Astrocyte (in vitro differentiated cells and primary cell): ENCODE results near the gene SLC39A8. TPM values are rescaled to one million over a fixed set of nuclear protein-coding genes. Genes with fewer than 3 reads are reported as not detected.

ENCODE experiments used
- DNase-seq: peaks from one replicate; pipeline ENCODE4 v3.0.0-alpha.2; 2010; ENCODE audit warnings: low read depth
- FAIRE-seq: peaks from 2 replicates; lab custom pipeline; 2011; peaks lifted over from hg19 to GRCh38; lab: Jason Lieb, UNC
- H2AFZ ChIP-seq: 2 replicates; pipeline ENCODE4 v1.6.0; 2012; ENCODE audit warnings: low read depth, low read length, inconsistent platforms
- H3K27ac ChIP-seq: 2 replicates; pipeline ENCODE4 v1.5.1; 2011; ENCODE audit warnings: low read depth, low read length, inconsistent platforms
- H3K27me3 ChIP-seq: 2 replicates; pipeline ENCODE4 v1.6.0; 2011; ENCODE audit warnings: low read length, inconsistent platforms; ENCODE audit not compliant: insufficient read depth
- H3K36me3 ChIP-seq: 2 replicates; pipeline ENCODE4 v1.5.1; 2011; ENCODE audit warnings: low read length, inconsistent platforms; ENCODE audit not compliant: insufficient read depth
- H3K4me1 ChIP-seq: 2 replicates; pipeline ENCODE4 v1.5.1; 2011; ENCODE audit warnings: low read length, inconsistent platforms; ENCODE audit not compliant: insufficient read depth
- H3K4me2 ChIP-seq: 2 replicates; pipeline ENCODE4 v1.6.0; 2012; ENCODE audit warnings: low read length, inconsistent platforms
- H3K4me3 ChIP-seq: 2 replicates; pipeline ENCODE4 v1.5.1; 2011; ENCODE audit warnings: low read depth, mild to moderate bottlenecking, low read length, inconsistent platforms; ENCODE audit not compliant: insufficient read depth
- H3K79me2 ChIP-seq: 2 replicates; pipeline ENCODE4 v1.6.0; 2012; ENCODE audit warnings: mild to moderate bottlenecking, low read length, inconsistent platforms; ENCODE audit not compliant: insufficient read depth
- H3K9ac ChIP-seq: 2 replicates; pipeline ENCODE4 v1.6.0; 2012; ENCODE audit warnings: mild to moderate bottlenecking, low read length, inconsistent platforms
- H3K9me3 ChIP-seq: 2 replicates; pipeline ENCODE4 v1.5.1; 2012; ENCODE audit warnings: low read depth, mild to moderate bottlenecking, low read length, inconsistent platforms; ENCODE audit not compliant: insufficient read depth
- H4K20me1 ChIP-seq: 2 replicates; pipeline ENCODE4 v1.6.0; 2012; ENCODE audit warnings: low read length, inconsistent platforms; ENCODE audit not compliant: insufficient read depth
- H3K27ac Mint-ChIP-seq: one replicate; pipeline ENCODE4 v1.8.0; 2021; ENCODE audit warnings: mild to moderate bottlenecking, mixed read lengths; ENCODE audit not compliant: unreplicated experiment
- H3K27me3 Mint-ChIP-seq: one replicate; pipeline ENCODE4 v1.8.0; 2021; ENCODE audit warnings: low read depth, mixed read lengths; ENCODE audit not compliant: unreplicated experiment
- H3K36me3 Mint-ChIP-seq: one replicate; pipeline ENCODE4 v1.8.0; 2021; ENCODE audit warnings: low read depth, mixed read lengths; ENCODE audit not compliant: unreplicated experiment
- H3K4me1 Mint-ChIP-seq: one replicate; pipeline ENCODE4 v1.8.0; 2021; ENCODE audit warnings: low read depth, mixed read lengths; ENCODE audit not compliant: unreplicated experiment
- H3K4me3 Mint-ChIP-seq: one replicate; pipeline ENCODE4 v1.8.0; 2021; ENCODE audit warnings: mild to moderate bottlenecking, moderate library complexity, mixed read lengths; ENCODE audit not compliant: unreplicated experiment
- H3K9me3 Mint-ChIP-seq: one replicate; pipeline ENCODE4 v1.8.0; 2021; ENCODE audit warnings: mild to moderate bottlenecking, mixed read lengths; ENCODE audit not compliant: unreplicated experiment
- CTCF ChIP-seq: IDR thresholded peaks from 2 replicates; pipeline ENCODE4 v1.5.1; 2011; ENCODE audit warnings: low read depth, mild to moderate bottlenecking, inconsistent platforms, low read length, moderate library complexity; ENCODE audit not compliant: insufficient read depth
- EZH2 ChIP-seq: IDR thresholded peaks from 2 replicates; pipeline ENCODE4 v1.6.1; 2012; ENCODE audit warnings: mild to moderate bottlenecking, low read length, inconsistent platforms; ENCODE audit not compliant: insufficient read depth
- total RNA-seq: library from RNA; stranded (reverse); gene quantifications from 2 replicates; pipeline ENCODE4 v1.2.1, GENCODE V29; 2021

SLC39A8 gene
- total RNA-seq, 1 donor from 2014 or later, result 5.6 TPM

GRCh38 chr4:102350634-102351033 is 5.4 kb upstream of the SLC39A8 start:
- H3K27ac ChIP-seq, result no peak overlapping the region
- no peaks in the 10 kb centered on the region for H3K36me3 ChIP-seq
- H4K20me1 ChIP-seq, result no peaks in the 10 kb centered on the region
- no peaks in the 10 kb centered on the region for H3K9me3 ChIP-seq
- no peak for TF ChIP-seq CTCF
- no peak for TF ChIP-seq EZH2
- H3K9me3 Mint-ChIP-seq, result no peaks in the 10 kb centered on the region
- H3K27me3 ChIP-seq, result no peaks in the 10 kb centered on the region
- H3K27me3 Mint-ChIP-seq, result peaks cover 2% of the 10 kb centered on the region
- no peak overlapping the region for H3K4me3 Mint-ChIP-seq
- DNase-seq (no peak), FAIRE-seq (no peak)
- no peak overlapping the region for H3K4me3 ChIP-seq
- H3K9ac ChIP-seq, result no peak overlapping the region
- no peak overlapping the region for H3K4me2 ChIP-seq
- H3K27ac Mint-ChIP-seq, result no peak overlapping the region
- no peaks in the 10 kb centered on the region for H3K4me1 Mint-ChIP-seq
- no peak overlapping the region for H2AFZ ChIP-seq
- no peaks in the 10 kb centered on the region for H3K4me1 ChIP-seq
- no peaks in the 10 kb centered on the region for H3K36me3 Mint-ChIP-seq
- H3K79me2 ChIP-seq, result no peaks in the 10 kb centered on the region

GRCh38 chr4:102348701-102349100 is 3.4 kb upstream of the SLC39A8 start:
- H3K79me2 ChIP-seq, result no peaks in the 10 kb centered on the region
- no peaks in the 10 kb centered on the region for H3K9me3 Mint-ChIP-seq
- no peaks in the 10 kb centered on the region for H3K4me1 Mint-ChIP-seq
- no peak overlapping the region for H3K4me3 Mint-ChIP-seq
- no peak for FAIRE-seq
- peaks cover 6% of the 10 kb centered on the region for H3K4me1 ChIP-seq
- peaks cover 2% of the 10 kb centered on the region for H3K27me3 Mint-ChIP-seq
- no peak overlapping the region for H3K9ac ChIP-seq
- H3K36me3 Mint-ChIP-seq, result no peaks in the 10 kb centered on the region
- H2AFZ ChIP-seq, result no peak overlapping the region
- H3K4me2 ChIP-seq, result no peak overlapping the region
- H3K27ac ChIP-seq, result no peak overlapping the region
- DNase-seq, result no peak
- H3K27me3 ChIP-seq, result no peaks in the 10 kb centered on the region
- TF ChIP-seq EZH2, result no peak
- no peak for TF ChIP-seq CTCF
- no peaks in the 10 kb centered on the region for H4K20me1 ChIP-seq
- H3K36me3 ChIP-seq, result no peaks in the 10 kb centered on the region
- H3K9me3 ChIP-seq, result no peaks in the 10 kb centered on the region
- no peak overlapping the region for H3K4me3 ChIP-seq
- H3K27ac Mint-ChIP-seq, result no peak overlapping the region

- Histone ChIP-seq H3K4me1 (peaks cover 7% of the 10 kb centered on the region), H3K9ac (peak overlapping the region; percentile 82), H3K27ac (no peak overlapping the region), H2AFZ (peak overlapping the region; percentile 95), H3K4me2 (peak overlapping the region; percentile 100), H3K27me3 (no peaks in the 10 kb centered on the region), H3K9me3 (no peaks in the 10 kb centered on the region), H3K36me3 (no peaks in the 10 kb centered on the region), H4K20me1 (no peaks in the 10 kb centered on the region), H3K79me2 (no peaks in the 10 kb centered on the region), H3K4me3 (peak overlapping the region; percentile 83)
- no peaks in the 10 kb centered on the region for H3K36me3 Mint-ChIP-seq
- H3K4me3 Mint-ChIP-seq, result peak overlapping the region; percentile 90
- H3K27ac Mint-ChIP-seq, result no peak overlapping the region
- no peaks in the 10 kb centered on the region for H3K9me3 Mint-ChIP-seq
- peaks cover 9% of the 10 kb centered on the region for H3K27me3 Mint-ChIP-seq
- DNase-seq, result no peak
- FAIRE-seq, result peak; percentile 32
- no peak for TF ChIP-seq EZH2
- no peak for TF ChIP-seq CTCF
- H3K4me1 Mint-ChIP-seq, result peaks cover 2% of the 10 kb centered on the region
Observed at GRCh38 chr4:102345795-102346100, 466 bp upstream of the SLC39A8 start.
